ENCODE measurements around the gene AMACR.

GRCh38 chr5:33980030-33980429, 27.8 kb downstream of the AMACR start:
- TF ChIP-seq ZBTB8A (IDR thresholded peaks at IDR 0.05; ENCODE audit: partially characterized antibody) (no peak), ELF2 (CRISPR knock-in tag; IDR thresholded peaks at IDR 0.05) (no peak), NR1H2 (CRISPR knock-in tag; IDR thresholded peaks at IDR 0.05) (no peak)
- TF ChIP-seq, protein P1, sequence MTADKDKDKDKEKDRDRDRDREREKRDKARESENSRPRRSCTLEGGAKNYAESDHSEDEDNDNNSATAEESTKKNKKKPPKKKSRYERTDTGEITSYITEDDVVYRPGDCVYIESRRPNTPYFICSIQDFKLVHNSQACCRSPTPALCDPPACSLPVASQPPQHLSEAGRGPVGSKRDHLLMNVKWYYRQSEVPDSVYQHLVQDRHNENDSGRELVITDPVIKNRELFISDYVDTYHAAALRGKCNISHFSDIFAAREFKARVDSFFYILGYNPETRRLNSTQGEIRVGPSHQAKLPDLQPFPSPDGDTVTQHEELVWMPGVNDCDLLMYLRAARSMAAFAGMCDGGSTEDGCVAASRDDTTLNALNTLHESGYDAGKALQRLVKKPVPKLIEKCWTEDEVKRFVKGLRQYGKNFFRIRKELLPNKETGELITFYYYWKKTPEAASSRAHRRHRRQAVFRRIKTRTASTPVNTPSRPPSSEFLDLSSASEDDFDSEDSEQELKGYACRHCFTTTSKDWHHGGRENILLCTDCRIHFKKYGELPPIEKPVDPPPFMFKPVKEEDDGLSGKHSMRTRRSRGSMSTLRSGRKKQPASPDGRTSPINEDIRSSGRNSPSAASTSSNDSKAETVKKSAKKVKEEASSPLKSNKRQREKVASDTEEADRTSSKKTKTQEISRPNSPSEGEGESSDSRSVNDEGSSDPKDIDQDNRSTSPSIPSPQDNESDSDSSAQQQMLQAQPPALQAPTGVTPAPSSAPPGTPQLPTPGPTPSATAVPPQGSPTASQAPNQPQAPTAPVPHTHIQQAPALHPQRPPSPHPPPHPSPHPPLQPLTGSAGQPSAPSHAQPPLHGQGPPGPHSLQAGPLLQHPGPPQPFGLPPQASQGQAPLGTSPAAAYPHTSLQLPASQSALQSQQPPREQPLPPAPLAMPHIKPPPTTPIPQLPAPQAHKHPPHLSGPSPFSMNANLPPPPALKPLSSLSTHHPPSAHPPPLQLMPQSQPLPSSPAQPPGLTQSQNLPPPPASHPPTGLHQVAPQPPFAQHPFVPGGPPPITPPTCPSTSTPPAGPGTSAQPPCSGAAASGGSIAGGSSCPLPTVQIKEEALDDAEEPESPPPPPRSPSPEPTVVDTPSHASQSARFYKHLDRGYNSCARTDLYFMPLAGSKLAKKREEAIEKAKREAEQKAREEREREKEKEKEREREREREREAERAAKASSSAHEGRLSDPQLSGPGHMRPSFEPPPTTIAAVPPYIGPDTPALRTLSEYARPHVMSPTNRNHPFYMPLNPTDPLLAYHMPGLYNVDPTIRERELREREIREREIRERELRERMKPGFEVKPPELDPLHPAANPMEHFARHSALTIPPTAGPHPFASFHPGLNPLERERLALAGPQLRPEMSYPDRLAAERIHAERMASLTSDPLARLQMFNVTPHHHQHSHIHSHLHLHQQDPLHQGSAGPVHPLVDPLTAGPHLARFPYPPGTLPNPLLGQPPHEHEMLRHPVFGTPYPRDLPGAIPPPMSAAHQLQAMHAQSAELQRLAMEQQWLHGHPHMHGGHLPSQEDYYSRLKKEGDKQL (CRISPR knock-in tag; IDR thresholded peaks at IDR 0.05; ENCODE audit: borderline replicate concordance) = no peak

All from K562 (cell line).